ENCODE data around the gene SDK2. TPM values are rescaled to one million over a fixed set of nuclear protein-coding genes. Genes with fewer than 3 reads are reported as not detected.
A peak's percentile ranks its signal among the peaks of the same experiment; 100 is the strongest.

The SDK2 gene
- total RNA-seq, 1 donor from 2014 or later: 31.2 TPM

- Mint-ChIP-seq H3K9me3 (no peaks in the 10 kb centered on the region), H3K4me1 (peaks cover 73% of the 10 kb centered on the region), H3K27me3 (ENCODE audit: low read depth) (no peaks in the 10 kb centered on the region), H3K4me3 (peak overlapping the region; percentile 76), H3K27ac (ENCODE audit: unreplicated experiment) (peak overlapping the region; percentile 89), H3K36me3 (ENCODE audit: low read depth) (no peaks in the 10 kb centered on the region)
- no peak for TF ChIP-seq CTCF (conservative IDR thresholded peaks at IDR 0.05)
- peak; percentile 41 for DNase-seq (ENCODE audit: low read depth, low spot score)
Observed at GRCh38 chr17:73342050-73342522, 302.2 kb downstream of the SDK2 start.

GRCh38 chr17:73341350-73342049 lies 302.7 kb downstream of the SDK2 start:
- TF ChIP-seq CTCF (conservative IDR thresholded peaks at IDR 0.05): no peak
- no peaks in the 10 kb centered on the region for H3K27me3 Mint-ChIP-seq (ENCODE audit: low read depth)
- peak overlapping the region; percentile 76 for H3K4me3 Mint-ChIP-seq
- H3K9me3 Mint-ChIP-seq: no peaks in the 10 kb centered on the region
- peak overlapping the region; percentile 71 for H3K27ac Mint-ChIP-seq (ENCODE audit: unreplicated experiment)
- H3K36me3 Mint-ChIP-seq (ENCODE audit: low read depth): no peaks in the 10 kb centered on the region
- peaks cover 78% of the 10 kb centered on the region for H3K4me1 Mint-ChIP-seq
- DNase-seq (ENCODE audit: low read depth, low spot score): no peak

- no peak for TF ChIP-seq CTCF (conservative IDR thresholded peaks at IDR 0.05)
- no peaks in the 10 kb centered on the region for H3K27me3 Mint-ChIP-seq (ENCODE audit: low read depth)
- no peak overlapping the region for H3K4me3 Mint-ChIP-seq
- peak overlapping the region; percentile 8 for H3K27ac Mint-ChIP-seq (ENCODE audit: unreplicated experiment)
- no peak for DNase-seq (ENCODE audit: low read depth, low spot score)
- no peaks in the 10 kb centered on the region for H3K9me3 Mint-ChIP-seq
- H3K36me3 Mint-ChIP-seq (ENCODE audit: low read depth): no peaks in the 10 kb centered on the region
- peaks cover 73% of the 10 kb centered on the region for H3K4me1 Mint-ChIP-seq
Observed at GRCh38 chr17:73340093-73340596, 304.1 kb downstream of the SDK2 start.

GRCh38 chr17:73338566-73339197 lies 305.6 kb downstream of the SDK2 start:
- peaks cover 61% of the 10 kb centered on the region for H3K4me1 Mint-ChIP-seq

GRCh38 chr17:73338050-73338521 lies 306.2 kb downstream of the SDK2 start:
- no peaks in the 10 kb centered on the region for H3K36me3 Mint-ChIP-seq (ENCODE audit: low read depth)
- H3K4me1 Mint-ChIP-seq: peaks cover 55% of the 10 kb centered on the region
- no peaks in the 10 kb centered on the region for H3K9me3 Mint-ChIP-seq
- TF ChIP-seq CTCF (conservative IDR thresholded peaks at IDR 0.05): no peak
- H3K4me3 Mint-ChIP-seq: no peak overlapping the region
- no peak overlapping the region for H3K27ac Mint-ChIP-seq (ENCODE audit: unreplicated experiment)
- no peaks in the 10 kb centered on the region for H3K27me3 Mint-ChIP-seq (ENCODE audit: low read depth)
- DNase-seq (ENCODE audit: low read depth, low spot score): no peak

More at GRCh38 chr17:73338566-73339197, 305.6 kb downstream of the SDK2 start:
- Mint-ChIP-seq H3K27me3 (ENCODE audit: low read depth) (no peaks in the 10 kb centered on the region), H3K27ac (ENCODE audit: unreplicated experiment) (no peak overlapping the region), H3K4me3 (no peak overlapping the region), H3K36me3 (ENCODE audit: low read depth) (no peaks in the 10 kb centered on the region), H3K9me3 (no peaks in the 10 kb centered on the region)
- DNase-seq (ENCODE audit: low read depth, low spot score): no peak
- TF ChIP-seq CTCF (conservative IDR thresholded peaks at IDR 0.05): no peak
